Right atrium auricular region (tissue), 2 donors: ENCODE measurements around the gene MAN1A2. TPM values are rescaled to one million over a fixed set of nuclear protein-coding genes. Genes with fewer than 3 reads are reported as not detected.

Experiments
- DNase-seq: peaks from one replicate; pipeline ENCODE4 v3.0.0-alpha.2; 2019; ENCODE audit warnings: low spot score
- H3K27ac ChIP-seq, 2 donors: fragments of 200-600 bp; sonication (generic); 1 replicate in 1 of 2; 2 replicates in 1 of 2; pipeline ENCODE4 v1.5.1; 2016 to 2019
- H3K27me3 ChIP-seq, 2 donors: fragments of 200-600 bp; sonication (generic); one replicate each; pipeline versions ENCODE4 v1.5.1 to v1.6.0; 2017 to 2019
- H3K36me3 ChIP-seq: fragments of 200-600 bp; sonication (generic); one replicate; pipeline ENCODE4 v1.5.1; 2016
- H3K4me1 ChIP-seq, 2 donors: fragments of 200-600 bp; sonication (generic); one replicate each; pipeline versions ENCODE4 v1.5.1 to v1.6.0; 2017 to 2019
- H3K4me3 ChIP-seq, 2 donors: fragments of 200-600 bp; sonication (generic); 1 replicate in 1 of 2; 2 replicates in 1 of 2; pipeline ENCODE4 v1.5.1; 2017 to 2019; ENCODE audit warnings: mild to moderate bottlenecking in 1 of 2, moderate library complexity in 1 of 2
- H3K9me3 ChIP-seq, 2 donors: fragments of 200-600 bp; sonication (generic); one replicate each; pipeline ENCODE4 v1.5.1; 2019
- total RNA-seq, 2 donors: library from RNA; depleted of rRNA; stranded (reverse); fragments of >200 nt; gene quantifications; one replicate each; pipeline ENCODE4 v1.1.0, GENCODE V29; 2016
- TF ChIP-seq, protein P1 (sequence below), 2 donors: fragments of 200-600 bp; sonication (generic); IDR thresholded peaks; one replicate each; pipeline ENCODE4 v1.5.1; 2019; ENCODE audit warnings: antibody characterized with exemption in 2 of 2

The MAN1A2 gene
- total RNA-seq, 2 donors from 2014 or later, result 26.7 to 52.7 TPM

DNA sequence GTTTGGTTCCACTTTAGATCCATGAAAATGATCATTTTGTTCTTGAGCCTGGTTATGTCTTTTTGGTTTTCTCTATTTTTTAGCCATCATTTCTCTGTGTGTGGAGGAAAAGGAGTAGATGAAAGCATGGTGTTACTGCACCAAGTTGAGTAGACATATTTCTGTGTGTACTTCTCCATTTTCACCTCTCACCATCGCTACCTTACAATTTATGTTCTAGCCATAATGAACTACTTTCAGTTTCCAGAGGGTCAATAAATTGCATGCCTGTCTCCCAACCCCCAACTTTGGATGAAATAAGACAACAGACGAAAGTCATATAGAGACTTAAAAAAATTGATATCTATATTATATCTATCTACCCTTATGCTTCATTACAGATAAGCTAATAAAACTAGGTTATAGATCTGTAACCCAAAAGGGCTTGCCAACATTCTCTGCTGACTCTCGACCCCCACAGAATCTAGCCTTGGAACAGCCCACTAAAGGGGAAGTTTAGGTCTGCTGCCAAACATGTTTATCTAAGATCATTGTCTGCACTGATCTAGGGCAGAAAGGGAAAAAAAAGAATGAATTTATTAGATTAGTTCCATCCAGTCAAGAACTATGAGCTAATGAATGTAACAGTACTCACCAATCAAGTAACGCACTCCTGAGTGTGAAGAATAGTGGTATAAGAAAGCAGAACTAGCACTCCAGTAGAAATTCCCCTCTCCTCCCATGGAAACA, 7.5 kb upstream of the MAN1A2 start:
- H3K9me3 ChIP-seq, result no peaks in the 10 kb centered on the region
- TF ChIP-seq, protein P1, sequence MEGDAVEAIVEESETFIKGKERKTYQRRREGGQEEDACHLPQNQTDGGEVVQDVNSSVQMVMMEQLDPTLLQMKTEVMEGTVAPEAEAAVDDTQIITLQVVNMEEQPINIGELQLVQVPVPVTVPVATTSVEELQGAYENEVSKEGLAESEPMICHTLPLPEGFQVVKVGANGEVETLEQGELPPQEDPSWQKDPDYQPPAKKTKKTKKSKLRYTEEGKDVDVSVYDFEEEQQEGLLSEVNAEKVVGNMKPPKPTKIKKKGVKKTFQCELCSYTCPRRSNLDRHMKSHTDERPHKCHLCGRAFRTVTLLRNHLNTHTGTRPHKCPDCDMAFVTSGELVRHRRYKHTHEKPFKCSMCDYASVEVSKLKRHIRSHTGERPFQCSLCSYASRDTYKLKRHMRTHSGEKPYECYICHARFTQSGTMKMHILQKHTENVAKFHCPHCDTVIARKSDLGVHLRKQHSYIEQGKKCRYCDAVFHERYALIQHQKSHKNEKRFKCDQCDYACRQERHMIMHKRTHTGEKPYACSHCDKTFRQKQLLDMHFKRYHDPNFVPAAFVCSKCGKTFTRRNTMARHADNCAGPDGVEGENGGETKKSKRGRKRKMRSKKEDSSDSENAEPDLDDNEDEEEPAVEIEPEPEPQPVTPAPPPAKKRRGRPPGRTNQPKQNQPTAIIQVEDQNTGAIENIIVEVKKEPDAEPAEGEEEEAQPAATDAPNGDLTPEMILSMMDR (IDR thresholded peaks at IDR 0.05), result no peak
- H3K4me1 ChIP-seq, result peaks cover 0 to 12% of the 10 kb centered on the region in 2 donors
- no peaks in the 10 kb centered on the region for H3K27me3 ChIP-seq
- no peak for DNase-seq
- no peak overlapping the region for H3K4me3 ChIP-seq
- H3K27ac ChIP-seq, result no peak overlapping the region
- H3K36me3 ChIP-seq, result no peaks in the 10 kb centered on the region

DNA sequence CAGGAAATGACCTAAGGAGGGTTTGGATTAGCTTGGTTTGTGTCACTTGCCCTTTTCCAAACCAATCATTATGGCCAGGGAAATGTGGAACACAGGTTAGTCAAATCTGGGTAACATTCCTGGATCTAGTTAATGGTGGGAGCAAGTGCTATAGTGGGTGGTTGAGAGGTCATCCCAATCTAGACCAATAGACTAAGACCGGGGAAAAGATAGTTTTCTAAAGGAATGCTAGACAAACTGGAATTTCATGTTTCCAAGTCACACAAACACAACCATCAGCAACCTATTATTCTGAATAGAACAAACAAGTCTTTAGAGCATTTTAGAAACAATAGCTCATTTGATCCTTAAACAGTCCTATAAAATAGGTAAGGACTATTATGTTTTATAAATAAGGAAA, 4.3 kb upstream of the MAN1A2 start:
- Histone ChIP-seq H3K4me3 (no peak overlapping the region), H3K27me3 (no peaks in the 10 kb centered on the region), H3K36me3 (no peaks in the 10 kb centered on the region), H3K9me3 (no peaks in the 10 kb centered on the region), H3K4me1 (peaks cover 0 to 29% of the 10 kb centered on the region in 2 donors), H3K27ac (no peak overlapping the region)
- TF ChIP-seq, protein P1 (IDR thresholded peaks at IDR 0.05), result no peak
- DNase-seq, result no peak

DNA sequence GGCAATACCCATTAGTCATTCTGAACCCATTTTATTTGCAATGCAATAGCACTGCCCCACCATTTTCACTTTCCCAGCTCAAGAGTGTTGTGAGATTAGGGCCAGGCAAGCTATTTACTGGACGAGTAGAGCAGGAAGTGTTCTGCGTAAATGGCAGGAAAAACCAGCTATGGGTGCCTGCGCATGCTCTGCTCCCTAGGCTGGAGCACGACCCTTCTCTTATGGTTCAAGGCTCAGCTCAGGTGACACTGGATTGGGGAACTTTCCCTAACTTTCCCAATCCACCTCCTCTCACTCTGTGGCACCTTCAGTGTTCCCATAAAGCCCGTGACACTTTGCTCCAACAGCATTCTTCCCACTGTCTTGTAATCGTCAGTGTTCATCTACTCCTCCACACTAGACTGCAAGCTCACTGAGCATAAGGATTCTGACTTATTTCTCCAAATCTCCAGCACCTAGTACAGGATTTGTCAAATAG, 3.6 kb upstream of the MAN1A2 start:
- DNase-seq, result no peak

DNA sequence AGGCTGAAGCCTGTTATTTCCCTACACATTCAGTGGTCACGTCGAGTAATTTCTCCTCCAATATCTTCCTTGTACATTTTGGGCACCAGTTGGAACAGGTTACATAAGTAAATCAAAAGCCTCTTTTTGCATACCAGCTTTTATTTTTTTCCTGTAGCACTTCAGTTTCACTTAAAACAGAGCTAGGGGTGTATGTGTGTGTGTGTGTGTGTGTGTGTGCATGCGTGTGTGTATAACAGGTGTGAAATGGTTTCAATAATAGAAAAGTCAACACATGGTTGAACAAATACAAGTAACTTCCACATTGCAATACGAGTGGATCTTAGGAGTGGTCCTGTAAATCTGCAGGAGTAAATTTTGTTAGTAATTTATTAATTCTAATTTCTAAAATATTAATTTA, 3.0 kb upstream of the MAN1A2 start:
- peak overlapping the region in 1 of 2 donors; percentile 97 for H3K27ac ChIP-seq
- no peak overlapping the region for H3K4me3 ChIP-seq
- peaks cover 0 to 36% of the 10 kb centered on the region in 2 donors for H3K4me1 ChIP-seq
- no peak for DNase-seq
- TF ChIP-seq, protein P1 (IDR thresholded peaks at IDR 0.05), result no peak
- no peaks in the 10 kb centered on the region for H3K27me3 ChIP-seq
- H3K36me3 ChIP-seq, result no peaks in the 10 kb centered on the region
- no peaks in the 10 kb centered on the region for H3K9me3 ChIP-seq

More for the DNA sequence above, 3.6 kb upstream of the MAN1A2 start:
- TF ChIP-seq, protein P1 (IDR thresholded peaks at IDR 0.05), result no peak
- Histone ChIP-seq H3K4me3 (no peak overlapping the region), H3K9me3 (no peaks in the 10 kb centered on the region), H3K27me3 (no peaks in the 10 kb centered on the region), H3K36me3 (no peaks in the 10 kb centered on the region), H3K27ac (peak overlapping the region in 1 of 2 donors; percentile 97), H3K4me1 (peaks cover 0 to 35% of the 10 kb centered on the region in 2 donors)

DNA sequence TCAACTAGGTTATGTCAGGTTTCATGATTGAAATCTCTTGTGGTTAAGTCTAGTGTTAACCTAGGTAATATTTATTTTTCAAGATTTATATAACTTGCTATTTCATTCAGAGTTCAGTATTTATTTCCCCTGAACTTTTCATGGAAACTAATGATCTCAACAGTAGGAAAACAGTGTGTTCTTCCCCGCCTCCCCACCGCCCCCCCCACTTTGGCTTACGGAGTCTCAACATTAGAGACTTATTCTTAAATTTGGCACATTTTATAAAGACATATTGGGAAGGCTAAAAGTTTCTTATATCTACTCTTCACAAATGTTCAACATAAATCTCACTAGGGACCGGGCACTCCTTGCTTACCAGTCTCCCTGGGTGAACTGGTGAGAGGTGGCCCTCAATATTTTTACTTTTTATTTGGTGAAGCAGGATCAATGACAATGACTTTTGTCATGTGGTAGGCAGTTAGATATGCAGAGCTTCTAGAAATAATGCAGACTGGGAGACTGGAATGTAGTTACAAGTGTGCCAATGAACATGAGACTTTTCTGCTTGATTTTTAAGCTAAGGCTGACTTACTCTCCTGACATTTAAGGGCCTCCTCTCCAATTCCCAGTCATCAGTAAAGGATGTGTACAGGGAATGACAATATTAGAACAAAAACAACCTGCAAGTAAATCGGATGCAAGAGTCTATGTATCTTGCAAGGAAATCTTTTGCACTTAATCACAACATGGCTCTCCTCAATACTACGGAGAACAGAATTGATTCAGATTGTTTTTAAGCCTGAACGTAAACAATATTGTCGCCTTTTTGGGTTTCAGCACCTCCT, 1.7 kb upstream of the MAN1A2 start:
- H3K27ac ChIP-seq, result peak overlapping the region; percentile 95 to 97
- peak overlapping the region; percentile 77 to 89 for H3K4me3 ChIP-seq
- no peak for DNase-seq
- H3K27me3 ChIP-seq, result no peaks in the 10 kb centered on the region
- TF ChIP-seq, protein P1 (IDR thresholded peaks at IDR 0.05), result no peak
- H3K4me1 ChIP-seq, result peaks cover 0 to 47% of the 10 kb centered on the region in 2 donors
- no peaks in the 10 kb centered on the region for H3K36me3 ChIP-seq
- H3K9me3 ChIP-seq, result no peaks in the 10 kb centered on the region
